HG03439 (cell line): ENCODE measurements around the gene DCLK3.

Experiments
- ATAC-seq: cut with Tn5 transposase; IDR thresholded peaks from one replicate; pipeline ENCODE4 v1.9.1; 2021; ENCODE audit warnings: mild to moderate bottlenecking, moderate library complexity; ENCODE audit not compliant: unreplicated experiment

DCLK3 gene

GRCh38 chr3:36765104-36765503 is 751 bp upstream of the DCLK3 start:
- ATAC-seq = no peak

- ATAC-seq = no peak
These were observed 318 bp upstream of the DCLK3 start for GRCh38 chr3:36764704-36765038.

- no peak for ATAC-seq
These were observed 1.2 kb downstream of the DCLK3 start for GRCh38 chr3:36762918-36763849.

- no peak for ATAC-seq
These were observed 2.6 kb downstream of the DCLK3 start for GRCh38 chr3:36761779-36762178.

GRCh38 chr3:36756269-36756668 is 8.1 kb downstream of the DCLK3 start:
- no peak for ATAC-seq

GRCh38 chr3:36751326-36751725 is 13.0 kb downstream of the DCLK3 start:
- no peak for ATAC-seq

- ATAC-seq = no peak
These were observed 13.6 kb downstream of the DCLK3 start for GRCh38 chr3:36750737-36751136.

- no peak for ATAC-seq
These were observed 19.6 kb downstream of the DCLK3 start for GRCh38 chr3:36744763-36745162.

GRCh38 chr3:36743826-36744225 is 20.5 kb downstream of the DCLK3 start:
- no peak for ATAC-seq

GRCh38 chr3:36741285-36741684 is 23.1 kb downstream of the DCLK3 start:
- no peak for ATAC-seq

- no peak for ATAC-seq
These were observed 23.6 kb downstream of the DCLK3 start for GRCh38 chr3:36740787-36741186.

GRCh38 chr3:36738702-36739101 is 25.7 kb downstream of the DCLK3 start:
- ATAC-seq = no peak

- no peak for ATAC-seq
These were observed 28.1 kb downstream of the DCLK3 start for GRCh38 chr3:36736301-36736700.

GRCh38 chr3:36734742-36735141 is 29.6 kb downstream of the DCLK3 start:
- ATAC-seq = no peak

- no peak for ATAC-seq
These were observed 30.6 kb downstream of the DCLK3 start for GRCh38 chr3:36733723-36734122.

- no peak for ATAC-seq
These were observed 31.1 kb downstream of the DCLK3 start for GRCh38 chr3:36733162-36733696.

- no peak for ATAC-seq
These were observed 33.4 kb downstream of the DCLK3 start for GRCh38 chr3:36730966-36731365.

- no peak for ATAC-seq
These were observed 34.9 kb downstream of the DCLK3 start for GRCh38 chr3:36729204-36730056.

- ATAC-seq = no peak
These were observed 49.8 kb downstream of the DCLK3 start for GRCh38 chr3:36714343-36715086.

- ATAC-seq = no peak
These were observed 50.4 kb downstream of the DCLK3 start for GRCh38 chr3:36713904-36714303.

- no peak for ATAC-seq
These were observed 53.7 kb downstream of the DCLK3 start for GRCh38 chr3:36710606-36711005.
